NCI-H146 (cell line): ENCODE results near the gene AIG1.
"Not testable (repeated sequence)": the region's sequence is repeated elsewhere in the genome, so short reads cannot be mapped to it uniquely, and the experiment has no call there.

ENCODE experiments used
- DNase-seq: peaks from one replicate; lab custom pipeline; 2025; lab: John Stamatoyannopoulos, UW

Gene AIG1

GRCh38 chr6:143060806-143061596 lies at the start of gene AIG1:
TSS of gene AIG1 (plus strand) at chr6:143060889. CDS start at chr6:143060926, 37 bp downstream.
- DNase-seq, result peak; percentile 80

DNA sequence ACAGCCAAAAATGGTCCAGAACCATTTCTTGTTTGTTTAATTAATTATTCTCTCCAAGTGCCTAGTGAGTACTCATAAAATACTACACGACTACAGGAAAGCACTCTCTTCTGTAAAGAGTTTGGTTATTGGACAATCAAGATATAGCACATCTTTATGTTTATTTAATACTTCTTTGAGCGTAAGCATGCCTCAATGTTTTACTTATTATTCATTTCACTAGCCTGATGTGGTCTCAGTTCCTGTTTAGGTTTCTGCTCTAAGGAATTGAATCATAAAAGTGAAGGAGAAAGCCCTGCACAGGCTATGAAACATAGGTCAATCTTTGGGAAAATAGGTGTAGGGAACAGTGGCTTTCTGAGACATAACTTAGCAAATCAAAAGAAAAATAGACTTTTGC lies 45.9 kb upstream of the AIG1 start:
- no peak for DNase-seq

- no peak for DNase-seq
Observed at GRCh38 chr6:143015300-143015706, 45.4 kb upstream of the AIG1 start.

- no peak for DNase-seq
Observed at GRCh38 chr6:143018955-143019354, 41.7 kb upstream of the AIG1 start.

GRCh38 chr6:143020862-143021261 lies 39.8 kb upstream of the AIG1 start:
- not testable (repeated sequence) for DNase-seq

DNA sequence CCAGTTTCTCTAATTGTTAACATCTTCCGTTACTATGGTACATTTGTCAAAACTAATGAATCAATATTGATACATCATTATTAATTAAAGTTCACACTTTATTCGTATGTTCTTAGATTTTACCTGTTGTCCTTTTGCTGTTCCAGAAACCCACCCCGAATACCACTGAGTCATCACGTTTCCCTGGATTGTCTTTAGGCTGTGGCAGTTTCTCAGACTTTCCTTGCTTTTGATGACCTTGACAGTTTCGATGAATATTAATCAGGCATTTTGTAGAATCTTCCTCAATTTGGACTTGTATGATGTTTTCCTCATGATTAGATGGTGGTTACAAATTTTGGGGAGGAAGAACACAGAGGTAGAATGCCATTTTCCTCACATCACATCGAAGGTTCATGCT lies 39.1 kb upstream of the AIG1 start:
- no peak for DNase-seq

DNA sequence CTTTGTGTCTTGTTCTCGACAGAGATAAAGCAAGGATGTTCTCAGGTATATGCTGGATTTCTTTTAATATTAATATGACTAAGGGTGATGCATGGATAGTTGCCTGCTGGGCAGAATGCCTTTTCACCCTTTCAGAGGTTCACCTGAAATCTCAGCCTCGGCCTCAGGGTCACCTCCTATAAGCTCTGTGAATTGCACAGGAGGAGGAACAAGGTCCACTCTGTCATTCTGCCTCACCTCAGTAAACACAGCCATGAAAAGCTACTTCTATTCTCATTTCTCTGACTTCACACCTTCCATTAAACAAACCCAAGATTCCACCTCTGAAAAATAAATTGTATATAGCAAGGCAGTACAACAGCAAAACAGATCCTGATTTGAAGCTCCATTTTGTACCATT lies 38.1 kb upstream of the AIG1 start:
- DNase-seq, result no peak

DNA sequence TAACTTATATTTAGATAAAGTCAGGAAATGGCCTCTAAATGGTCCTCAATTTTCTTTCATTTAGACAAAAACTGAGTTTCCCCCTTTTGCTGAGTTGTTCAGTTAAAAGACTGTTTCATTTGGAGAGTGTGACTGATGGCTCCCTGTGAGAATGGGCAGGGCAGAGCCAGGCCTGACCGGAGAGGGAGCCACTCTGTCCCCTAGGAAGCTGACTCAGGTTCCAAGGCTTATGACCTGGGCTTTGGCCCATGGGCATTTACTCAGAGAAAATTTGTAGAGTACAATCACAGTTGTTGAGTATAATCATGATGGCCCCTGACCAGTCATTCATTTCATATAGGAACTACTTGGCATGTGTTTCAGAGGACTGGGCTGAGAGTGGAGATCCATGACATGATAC lies 37.0 kb upstream of the AIG1 start:
- DNase-seq, result no peak

DNA sequence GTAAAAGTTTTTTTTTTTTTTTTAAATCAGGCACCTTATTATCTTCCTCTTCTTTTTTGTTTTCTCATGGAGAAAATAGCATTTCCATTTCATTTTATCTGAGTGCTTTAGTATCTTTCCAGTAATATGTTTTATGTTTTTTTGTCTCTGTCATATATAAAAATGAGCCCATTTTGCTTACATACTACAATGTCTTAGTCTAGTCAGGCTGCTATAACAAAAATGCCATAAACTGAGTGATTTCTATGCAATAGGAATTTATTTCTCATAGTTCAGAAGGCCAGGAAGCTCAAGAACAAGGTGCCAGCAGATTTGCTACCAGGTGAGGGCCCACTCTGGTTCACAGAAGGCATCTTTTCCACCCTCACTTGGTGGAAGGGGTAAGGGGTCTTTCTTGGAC lies 35.7 kb upstream of the AIG1 start:
- DNase-seq, result no peak

DNA sequence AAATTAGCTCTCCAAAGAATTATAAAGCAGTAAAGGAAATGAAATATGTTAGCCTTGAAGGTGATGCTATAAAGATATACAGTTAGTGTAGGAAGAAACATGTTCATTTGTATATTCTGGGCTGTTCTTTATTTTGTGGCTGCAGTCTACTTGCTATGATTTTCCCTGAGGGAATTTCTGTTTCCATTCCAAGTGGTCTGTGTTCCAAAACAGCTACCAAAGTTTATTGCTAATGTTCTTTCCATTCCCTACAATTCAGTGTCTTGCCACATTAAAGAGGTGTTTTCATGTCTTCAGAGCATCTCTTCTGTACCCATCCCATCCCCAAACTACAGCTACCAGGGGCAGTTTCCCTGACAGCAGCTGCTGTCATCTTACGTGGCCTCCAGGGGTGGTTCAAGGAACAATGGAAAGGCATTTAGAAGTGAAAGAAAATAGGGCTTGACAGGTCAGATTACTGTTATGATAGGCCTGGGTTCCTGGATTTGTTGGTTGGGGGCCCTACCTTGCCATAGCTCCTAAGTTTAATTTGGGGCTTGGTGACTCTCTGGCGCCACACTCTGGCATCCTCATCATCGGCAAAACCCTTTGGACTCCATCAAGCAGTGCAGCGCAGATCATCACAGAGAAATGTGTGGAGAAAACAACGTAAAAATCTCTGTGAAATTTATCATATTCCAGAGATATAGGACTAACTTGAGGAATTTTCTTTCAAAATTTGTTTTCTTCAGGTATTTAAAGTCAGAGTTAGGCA lies 33.8 kb upstream of the AIG1 start:
- DNase-seq, result no peak

DNA sequence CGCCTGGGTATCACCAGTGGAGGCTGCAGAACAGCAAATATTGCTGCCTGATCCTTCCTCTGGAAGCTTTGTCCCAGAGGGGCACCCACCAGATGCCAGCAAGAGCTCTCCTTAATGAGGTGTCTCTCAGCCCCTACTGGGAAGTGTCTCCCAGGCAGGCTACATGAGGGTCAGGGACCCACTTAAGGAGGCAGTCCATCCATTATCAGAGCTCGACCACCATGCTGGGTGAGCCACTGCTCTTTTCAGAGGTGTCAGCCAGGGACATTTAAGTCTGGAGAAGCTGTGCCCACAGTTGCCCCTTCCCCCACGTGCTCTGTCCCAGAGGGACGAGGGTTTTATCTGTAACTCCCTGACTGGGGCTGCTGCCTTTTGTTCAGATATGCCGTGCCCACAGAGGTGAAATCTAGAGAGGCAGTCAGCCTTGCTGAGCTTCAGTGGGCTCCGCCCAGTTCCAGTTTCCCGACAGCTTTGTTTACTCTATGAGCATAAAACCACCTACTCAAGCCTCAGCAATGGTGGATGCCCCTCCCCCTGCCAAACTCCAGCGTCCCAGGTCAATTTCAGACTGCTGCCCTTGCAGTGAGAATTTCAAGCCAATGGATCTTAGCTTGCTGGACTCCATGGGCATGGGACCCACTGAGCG lies 25.9 kb upstream of the AIG1 start:
- DNase-seq, result no peak

DNA sequence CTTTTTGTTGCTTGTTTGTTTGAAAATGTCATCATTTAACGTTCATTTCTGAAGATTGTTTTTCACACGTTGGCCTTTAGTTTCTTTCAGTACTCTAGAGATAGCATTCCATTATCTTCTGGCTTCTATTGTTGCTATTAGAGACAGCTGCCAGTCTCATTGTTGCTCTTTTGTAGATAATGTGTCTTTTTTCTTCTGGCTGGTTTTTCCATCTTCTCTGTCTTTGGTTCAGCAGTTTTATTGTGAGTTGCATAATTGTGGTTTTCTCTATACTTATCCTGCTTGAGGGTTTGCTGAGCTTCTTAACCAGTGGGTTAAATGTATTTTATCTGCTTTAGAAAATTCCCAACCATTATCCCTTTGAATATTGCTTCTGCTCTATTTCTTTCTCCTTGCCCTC lies 23.2 kb upstream of the AIG1 start:
- no peak for DNase-seq

- no peak for DNase-seq
Observed at GRCh38 chr6:143038833-143039232, 21.9 kb upstream of the AIG1 start.

DNA sequence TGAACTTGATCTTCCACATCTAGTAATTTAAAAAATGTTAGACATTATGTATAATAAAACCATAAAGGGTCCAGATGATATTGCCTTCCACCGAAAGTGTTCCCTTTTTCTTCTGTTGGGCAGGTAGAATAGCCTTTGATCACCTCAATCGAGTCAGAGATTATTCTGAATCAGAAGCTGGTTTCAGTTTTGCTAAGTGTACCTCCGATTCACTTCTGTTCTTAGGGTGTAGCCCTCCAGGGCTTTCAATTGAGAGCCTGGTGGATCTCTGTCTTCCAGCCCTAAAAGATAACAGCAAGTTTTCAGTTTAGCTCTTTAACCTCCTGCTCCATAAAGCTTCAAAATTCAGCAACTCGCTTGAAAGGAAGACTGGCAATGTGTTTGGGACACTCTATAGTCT lies 21.1 kb upstream of the AIG1 start:
- no peak for DNase-seq

DNA sequence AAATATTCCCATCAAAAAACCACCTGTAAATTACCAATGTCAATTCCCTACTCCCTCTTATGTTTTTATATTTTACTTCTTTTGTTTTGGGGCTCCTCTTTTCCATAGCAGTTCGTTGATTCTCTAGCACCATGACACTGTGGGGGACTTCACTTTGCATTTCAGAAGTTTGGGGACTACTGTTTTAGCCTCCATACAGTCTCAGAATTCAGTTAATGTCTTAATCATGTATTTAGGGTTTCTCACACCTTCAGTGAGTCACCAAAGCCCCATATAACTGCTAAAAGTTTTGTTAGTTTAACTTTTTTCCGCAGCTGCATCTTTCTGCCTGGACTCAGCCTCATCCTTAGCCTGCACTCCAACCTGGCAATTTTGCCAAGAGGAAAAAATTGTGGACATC lies 20.7 kb upstream of the AIG1 start:
- no peak for DNase-seq

- DNase-seq, result not testable (repeated sequence)
Observed at GRCh38 chr6:143044345-143044744, 16.3 kb upstream of the AIG1 start.

DNA sequence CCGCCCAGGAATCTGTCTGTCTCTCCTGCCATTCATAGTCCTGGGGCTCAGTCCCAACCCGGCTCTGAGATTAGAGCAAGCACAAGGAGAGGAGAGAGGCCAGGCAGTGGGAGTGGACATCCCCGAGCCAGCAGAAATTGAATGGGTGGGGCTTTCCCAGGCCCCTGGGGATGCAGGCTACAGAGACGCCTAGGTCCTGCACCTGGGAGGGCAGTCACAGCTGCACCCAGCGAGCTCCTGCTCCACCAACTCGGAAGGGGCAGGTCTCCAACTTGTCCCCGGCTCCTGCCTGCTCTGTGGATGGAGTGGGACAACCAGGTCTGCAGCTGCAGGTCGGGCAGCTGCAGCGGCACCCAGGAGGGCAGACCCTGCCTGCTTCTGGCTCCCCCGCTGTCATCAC lies 11.1 kb upstream of the AIG1 start:
- DNase-seq, result no peak

GRCh38 chr6:143050509-143050908 lies 10.2 kb upstream of the AIG1 start:
- no peak for DNase-seq

DNA sequence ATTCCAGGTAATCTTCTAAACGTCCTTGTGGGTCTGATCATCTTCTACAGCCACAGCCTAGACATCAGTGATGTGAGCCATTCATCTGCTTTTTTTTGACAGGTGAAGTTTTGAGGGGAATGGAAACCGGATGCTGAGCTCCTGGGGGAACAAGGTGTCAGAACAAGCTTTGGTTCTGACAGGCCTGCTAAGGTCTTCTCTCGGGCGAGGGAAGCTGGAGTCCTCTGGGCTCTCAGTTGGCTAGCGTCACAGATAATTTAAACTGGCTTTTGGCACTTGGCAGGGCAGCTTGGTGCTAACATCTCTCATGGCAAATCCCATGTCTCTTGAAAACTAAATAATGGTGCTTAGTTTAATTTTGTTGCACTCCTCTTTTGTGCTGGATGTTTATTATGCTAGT lies 8.4 kb upstream of the AIG1 start:
- no peak for DNase-seq

DNA sequence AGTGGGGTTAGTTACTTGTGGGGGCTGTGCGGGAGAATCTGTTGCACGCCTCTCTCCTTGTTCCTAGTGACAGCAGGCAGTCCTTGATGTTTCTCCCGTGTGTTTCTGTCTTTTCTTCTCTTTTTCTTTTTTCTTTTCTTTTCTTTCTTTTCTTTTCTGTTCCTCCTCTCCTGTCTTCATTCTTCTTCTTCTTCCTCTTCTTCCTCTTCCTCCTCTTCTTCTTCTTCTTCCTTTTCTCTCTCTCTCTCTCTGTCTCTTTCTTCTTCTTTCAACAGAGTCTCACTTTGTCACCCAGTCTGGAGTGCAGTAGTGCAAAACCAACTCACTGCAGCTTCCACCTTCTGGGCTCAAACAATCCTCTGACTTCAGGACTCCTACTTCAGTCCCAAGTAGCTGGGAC lies 6.8 kb upstream of the AIG1 start:
- DNase-seq, result no peak

DNA sequence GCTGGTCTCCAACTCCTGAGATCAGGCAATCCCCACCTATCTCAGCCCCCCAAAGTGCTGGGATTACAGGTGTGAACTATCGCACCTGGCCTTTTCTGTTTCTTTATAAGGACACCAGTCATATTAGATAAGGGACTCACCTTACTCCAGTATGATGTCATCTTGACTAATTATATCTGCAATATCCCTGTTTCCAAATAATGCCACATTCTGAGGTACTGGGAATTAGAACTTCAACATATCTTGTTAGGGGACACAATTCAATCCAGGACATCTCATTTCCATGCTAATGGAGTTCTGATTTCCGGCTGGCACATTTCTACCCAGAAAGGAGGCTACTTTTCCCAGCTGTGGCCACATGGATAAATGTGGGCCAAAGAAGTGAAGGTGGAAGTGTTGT lies 6.4 kb upstream of the AIG1 start:
- no peak for DNase-seq

GRCh38 chr6:143055213-143055612 lies 5.5 kb upstream of the AIG1 start:
- DNase-seq, result no peak

DNA sequence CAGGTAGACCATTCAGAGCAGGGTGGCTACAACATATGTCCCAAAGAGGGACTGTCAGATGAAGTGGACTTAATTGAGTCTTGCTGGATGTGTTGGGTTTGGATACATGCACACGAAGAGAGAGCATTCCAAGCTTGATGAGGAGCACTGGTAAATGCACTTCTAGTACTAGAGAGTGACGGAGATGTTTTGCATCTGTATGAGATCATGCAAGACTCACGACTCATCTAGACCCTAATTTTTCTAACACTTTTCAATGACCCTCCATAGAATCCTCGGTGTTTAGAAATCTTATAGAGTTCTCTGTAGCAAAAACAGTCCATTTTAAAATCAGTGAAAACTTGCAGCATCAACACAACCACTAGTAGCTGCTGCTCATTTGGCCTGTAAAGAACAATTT lies 4.8 kb upstream of the AIG1 start:
- no peak for DNase-seq
